HG03135 (cell line): ENCODE data around the gene HK1.
"Not testable (repeated sequence)": the region's sequence is repeated elsewhere in the genome, so short reads cannot be mapped to it uniquely, and the experiment has no call there.

Source experiments
- ATAC-seq: cut with Tn5 transposase; IDR thresholded peaks from one replicate; pipeline ENCODE4 v1.9.1; 2021; ENCODE audit warnings: mild to moderate bottlenecking, moderate library complexity; ENCODE audit not compliant: unreplicated experiment

Gene HK1

GRCh38 chr10:69445041-69445440 lies 166.7 kb downstream of the HK1 start:
- no peak for ATAC-seq

- ATAC-seq = no peak
Measured at GRCh38 chr10:69446229-69446628, 167.9 kb downstream of the HK1 start.

DNA sequence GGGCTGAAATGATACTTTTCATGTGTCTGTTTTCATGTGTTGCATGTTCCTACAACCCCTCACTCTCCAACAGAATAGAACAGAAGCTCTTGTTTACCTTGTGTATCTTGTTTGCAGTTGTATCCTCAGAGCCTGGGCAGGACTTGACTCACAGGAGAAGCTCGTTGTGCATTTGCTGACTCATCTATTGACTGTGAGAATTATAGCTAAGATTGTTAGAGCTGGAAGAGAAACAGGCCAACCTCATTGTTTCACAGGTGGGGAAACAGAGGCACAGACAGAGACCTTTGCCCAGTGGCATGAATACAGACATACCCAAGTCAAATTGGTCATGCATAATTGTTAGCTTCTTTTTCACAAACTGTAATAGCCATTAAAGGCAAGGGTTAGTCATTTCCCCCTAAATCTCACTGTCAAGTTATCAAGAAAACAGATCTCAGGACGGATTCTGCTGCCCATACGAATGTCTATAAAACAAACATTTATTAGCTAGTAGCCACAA lies 168.4 kb downstream of the HK1 start:
- no peak for ATAC-seq

- no peak for ATAC-seq
Measured at GRCh38 chr10:69449841-69450240, 171.5 kb downstream of the HK1 start.

- ATAC-seq = not testable (repeated sequence)
Measured at GRCh38 chr10:69450395-69450794, 172.1 kb downstream of the HK1 start.

- ATAC-seq = no peak
Measured at GRCh38 chr10:69451209-69451783, 173.0 kb downstream of the HK1 start, which contains the start of gene TSPAN15. Gene TSPAN15 (plus strand): TSS chr10:69451465. CDS start chr10:69451595, 130 bp downstream.
